Muscle of leg (tissue), 11 donors: ENCODE data around the gene RHBDD3. TPM values are rescaled to one million over a fixed set of nuclear protein-coding genes. Genes with fewer than 3 reads are reported as not detected.
"Not testable (repeated sequence)": the region's sequence is repeated elsewhere in the genome, so short reads cannot be mapped to it uniquely, and the experiment has no call there.

Experiments used
- DNase-seq: peaks from one replicate; pipeline ENCODE4 v3.0.0; 2013
- H3K27ac ChIP-seq: one replicate; pipeline ENCODE4 v1.5.1; 2013; ENCODE audit warnings: mild to moderate bottlenecking, low read length, control low read depth
- H3K27me3 ChIP-seq: one replicate; pipeline ENCODE4 v1.6.1; 2013; ENCODE audit warnings: low read length; ENCODE audit not compliant: control insufficient read depth, insufficient read depth
- H3K36me3 ChIP-seq: one replicate; pipeline ENCODE4 v1.6.1; 2013; ENCODE audit warnings: low read length; ENCODE audit not compliant: control insufficient read depth, insufficient read depth
- H3K4me1 ChIP-seq: one replicate; pipeline ENCODE4 v1.6.1; 2013; ENCODE audit warnings: low read length; ENCODE audit not compliant: control insufficient read depth, insufficient read depth
- H3K4me3 ChIP-seq: one replicate; pipeline ENCODE4 v1.5.1; 2013; ENCODE audit warnings: low read length, control low read depth
- H3K9me3 ChIP-seq: replicated peaks from 2 replicates; pipeline ENCODE4 v1.6.1; 2013; ENCODE audit warnings: low read depth, low read length; ENCODE audit not compliant: control insufficient read depth
- WGBS: methylation state at CpG from one replicate; pipeline ENCODE4 v1.1.5; 2013; ENCODE audit warnings: missing lambda C conversion rate; ENCODE audit not compliant: insufficient coverage; 5-methylcytosine and 5-hydroxymethylcytosine counted together
- polyA plus RNA-seq, 8 donors: library from polyadenylated mRNA; unstranded; fragments of 120-200 nt; gene quantifications; one replicate each; pipeline versions ENCODE4 v1.2.1 to v1.2.3, GENCODE V29; 2013; ENCODE audit warnings: inconsistent platforms in 1 of 8, low replicate concordance in 1 of 8; ENCODE audit not compliant: insufficient read length in 8 of 8, insufficient read depth in 1 of 8
- total RNA-seq: library from RNA; stranded (reverse); fragments of 120-200 nt; gene quantifications from one replicate; pipeline ENCODE4 v1.2.4, GENCODE V29; 2013

Gene RHBDD3
- total and polyA plus RNA-seq, 9 donors, result 22.4 to 32.9 (median 27.8) TPM

- no peak overlapping the region for H3K27ac ChIP-seq
- H3K4me1 ChIP-seq, result peaks cover 8% of the 10 kb centered on the region
- no peak for DNase-seq
- no peak overlapping the region for H3K4me3 ChIP-seq
- peaks cover 3% of the 10 kb centered on the region for H3K36me3 ChIP-seq
- 70% methylated on average over 21 of the region's 22 CpGs for WGBS
- no peaks in the 10 kb centered on the region for H3K27me3 ChIP-seq
- peaks cover 5% of the 10 kb centered on the region for H3K9me3 ChIP-seq
These were observed 35.5 kb downstream of the RHBDD3 start for GRCh38 chr22:29231971-29232959.

GRCh38 chr22:29230972-29231875 is 36.6 kb downstream of the RHBDD3 start:
- Histone ChIP-seq H3K9me3 (peaks cover 5% of the 10 kb centered on the region), H3K4me1 (peaks cover 13% of the 10 kb centered on the region), H3K4me3 (no peak overlapping the region), H3K27me3 (no peaks in the 10 kb centered on the region), H3K36me3 (peaks cover 3% of the 10 kb centered on the region), H3K27ac (no peak overlapping the region)
- 83% methylated on average over 8 of the region's 19 CpGs for WGBS
- no peak for DNase-seq

GRCh38 chr22:29226351-29226981 is 41.3 kb downstream of the RHBDD3 start:
- Histone ChIP-seq H3K27me3 (no peaks in the 10 kb centered on the region), H3K4me3 (no peak overlapping the region), H3K27ac (peak overlapping the region; percentile 87), H3K9me3 (no peaks in the 10 kb centered on the region), H3K36me3 (no peaks in the 10 kb centered on the region), H3K4me1 (peaks cover 36% of the 10 kb centered on the region)
- DNase-seq, result no peak
- whole genome bisulfite sequencing, result 95% methylated on average over 9 of the region's 11 CpGs

- WGBS, result 19% methylated on average over 15 of the region's 16 CpGs
- Histone ChIP-seq H3K27me3 (no peaks in the 10 kb centered on the region), H3K4me3 (no peak overlapping the region), H3K36me3 (no peaks in the 10 kb centered on the region), H3K27ac (peak overlapping the region; percentile 87), H3K4me1 (peaks cover 36% of the 10 kb centered on the region), H3K9me3 (no peaks in the 10 kb centered on the region)
- DNase-seq, result peak; percentile 89
These were observed 42.2 kb downstream of the RHBDD3 start for GRCh38 chr22:29225422-29226090.

GRCh38 chr22:29224859-29225410 is 42.8 kb downstream of the RHBDD3 start:
- H3K27me3 ChIP-seq, result no peaks in the 10 kb centered on the region
- WGBS, result 100% methylated on average over 1 of the region's 7 CpGs
- H3K27ac ChIP-seq, result peak overlapping the region; percentile 87
- peaks cover 36% of the 10 kb centered on the region for H3K4me1 ChIP-seq
- no peak overlapping the region for H3K4me3 ChIP-seq
- no peaks in the 10 kb centered on the region for H3K36me3 ChIP-seq
- no peaks in the 10 kb centered on the region for H3K9me3 ChIP-seq
- DNase-seq, result no peak

- Histone ChIP-seq H3K27me3 (no peaks in the 10 kb centered on the region), H3K27ac (peak overlapping the region; percentile 87), H3K9me3 (no peaks in the 10 kb centered on the region), H3K36me3 (no peaks in the 10 kb centered on the region), H3K4me3 (no peak overlapping the region), H3K4me1 (peaks cover 36% of the 10 kb centered on the region)
- peak; percentile 78 for DNase-seq
- 68% methylated on average over 14 of the region's 19 CpGs for WGBS
These were observed 43.5 kb downstream of the RHBDD3 start for GRCh38 chr22:29224121-29224858.

- Histone ChIP-seq H3K27ac (no peak overlapping the region), H3K27me3 (no peaks in the 10 kb centered on the region), H3K9me3 (no peaks in the 10 kb centered on the region), H3K36me3 (no peaks in the 10 kb centered on the region), H3K4me1 (peaks cover 28% of the 10 kb centered on the region), H3K4me3 (no peak overlapping the region)
- WGBS, result 58% methylated on average over 11 of the region's 14 CpGs
- no peak for DNase-seq
These were observed 47.7 kb downstream of the RHBDD3 start for GRCh38 chr22:29219881-29220670.

- H3K4me1 ChIP-seq, result peaks cover 21% of the 10 kb centered on the region
- not testable (repeated sequence) for DNase-seq
These were observed 48.4 kb downstream of the RHBDD3 start for GRCh38 chr22:29219409-29219782.

More at GRCh38 chr22:29219409-29219782, 48.4 kb downstream of the RHBDD3 start:
- H3K27me3 ChIP-seq, H3K27ac ChIP-seq, H3K9me3 ChIP-seq, H3K36me3 ChIP-seq, H3K4me3 ChIP-seq: not testable (repeated sequence)
- WGBS, result no CpG with 5 or more reads among the region's 2 CpGs
